ENCODE results near the gene PNLIPRP1.

PNLIPRP1 gene

DNA sequence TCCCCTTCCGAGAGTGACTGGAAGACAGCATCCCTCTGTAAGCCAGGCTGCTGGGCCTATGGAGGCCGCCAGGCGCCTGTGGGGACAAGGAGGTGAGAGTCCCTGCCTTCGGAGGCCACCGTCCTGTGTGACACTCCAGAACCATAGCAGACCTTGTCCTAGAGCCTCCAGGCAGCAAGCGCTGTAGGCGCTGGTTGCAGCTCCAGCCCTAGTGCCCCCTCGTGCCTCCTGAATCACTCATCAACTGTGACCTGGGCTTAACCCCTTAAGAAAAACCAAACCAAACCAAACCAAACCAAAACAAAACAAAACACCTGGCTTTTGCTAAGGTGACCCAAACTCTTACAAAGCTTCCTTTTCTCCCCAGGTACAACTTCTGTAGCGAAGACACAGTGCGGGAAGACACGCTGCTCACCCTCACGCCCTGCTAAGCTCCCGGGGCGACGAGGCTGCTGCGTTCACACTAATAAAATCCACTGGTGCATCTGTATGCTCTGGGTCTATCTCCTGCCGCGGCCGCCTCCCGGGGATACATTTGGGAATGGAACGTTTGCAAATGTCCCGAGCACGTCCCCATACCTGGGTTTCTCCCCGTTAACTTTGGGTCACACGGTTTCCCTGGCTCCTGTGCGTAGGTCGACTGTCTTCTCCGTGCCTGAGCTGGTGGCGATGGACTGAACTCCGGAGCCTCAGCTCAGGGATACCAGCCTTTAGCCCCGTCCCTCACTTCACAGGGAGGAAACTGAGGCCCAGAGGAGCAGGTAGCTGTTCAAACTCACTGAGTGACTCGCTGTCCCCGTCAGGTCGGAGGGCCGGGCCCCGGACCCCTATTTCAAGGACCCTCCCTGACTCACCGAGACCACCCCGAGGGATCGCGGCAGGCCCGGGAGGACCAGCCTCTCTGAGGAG is 18.2 kb downstream of the PNLIPRP1 start:
- no peak for DNase-seq (ENCODE audit: low read depth in 2 of 2)
- TF ChIP-seq, protein P1, sequence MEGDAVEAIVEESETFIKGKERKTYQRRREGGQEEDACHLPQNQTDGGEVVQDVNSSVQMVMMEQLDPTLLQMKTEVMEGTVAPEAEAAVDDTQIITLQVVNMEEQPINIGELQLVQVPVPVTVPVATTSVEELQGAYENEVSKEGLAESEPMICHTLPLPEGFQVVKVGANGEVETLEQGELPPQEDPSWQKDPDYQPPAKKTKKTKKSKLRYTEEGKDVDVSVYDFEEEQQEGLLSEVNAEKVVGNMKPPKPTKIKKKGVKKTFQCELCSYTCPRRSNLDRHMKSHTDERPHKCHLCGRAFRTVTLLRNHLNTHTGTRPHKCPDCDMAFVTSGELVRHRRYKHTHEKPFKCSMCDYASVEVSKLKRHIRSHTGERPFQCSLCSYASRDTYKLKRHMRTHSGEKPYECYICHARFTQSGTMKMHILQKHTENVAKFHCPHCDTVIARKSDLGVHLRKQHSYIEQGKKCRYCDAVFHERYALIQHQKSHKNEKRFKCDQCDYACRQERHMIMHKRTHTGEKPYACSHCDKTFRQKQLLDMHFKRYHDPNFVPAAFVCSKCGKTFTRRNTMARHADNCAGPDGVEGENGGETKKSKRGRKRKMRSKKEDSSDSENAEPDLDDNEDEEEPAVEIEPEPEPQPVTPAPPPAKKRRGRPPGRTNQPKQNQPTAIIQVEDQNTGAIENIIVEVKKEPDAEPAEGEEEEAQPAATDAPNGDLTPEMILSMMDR (IDR thresholded peaks at IDR 0.05; ENCODE audit: low read depth, low read length) = no peak
- H3K4me3 ChIP-seq (replicated peaks in 1 of 2; ENCODE audit: low read depth in 2 of 2, low read length in 2 of 2) = no peak overlapping the region

- no peak for DNase-seq (ENCODE audit: low read depth in 2 of 2)
- no peak overlapping the region for H3K4me3 ChIP-seq (replicated peaks in 1 of 2; ENCODE audit: low read depth in 2 of 2, low read length in 2 of 2)
- TF ChIP-seq, protein P1 (IDR thresholded peaks at IDR 0.05; ENCODE audit: low read depth, low read length) = no peak
Observed at GRCh38 chr10:116610443-116611152, 19.8 kb downstream of the PNLIPRP1 start.

DNA sequence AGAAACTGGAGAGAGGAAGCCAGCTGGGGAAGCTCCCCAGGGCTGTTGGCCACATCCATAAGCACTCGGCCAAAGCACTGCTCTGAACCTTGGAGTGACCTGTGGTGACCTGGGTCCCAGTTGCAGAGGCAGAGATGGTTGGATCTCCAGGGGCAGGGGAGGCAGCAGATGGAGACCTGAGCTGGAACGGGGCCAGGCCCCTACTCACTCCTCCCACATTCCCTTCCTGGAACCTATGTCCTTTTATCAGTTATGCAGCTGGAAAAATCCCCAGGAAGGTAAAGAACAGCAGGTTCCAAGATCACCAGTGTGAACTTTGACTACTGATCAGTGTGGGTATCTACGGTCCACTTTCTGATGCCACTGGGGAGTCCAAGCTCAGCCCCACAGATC is 20.4 kb downstream of the PNLIPRP1 start:
- DNase-seq (ENCODE audit: low read depth in 2 of 2) = no peak
- TF ChIP-seq, protein P1 (IDR thresholded peaks at IDR 0.05; ENCODE audit: low read depth, low read length) = no peak
- no peak overlapping the region for H3K4me3 ChIP-seq (replicated peaks in 1 of 2; ENCODE audit: low read depth in 2 of 2, low read length in 2 of 2)

DNA sequence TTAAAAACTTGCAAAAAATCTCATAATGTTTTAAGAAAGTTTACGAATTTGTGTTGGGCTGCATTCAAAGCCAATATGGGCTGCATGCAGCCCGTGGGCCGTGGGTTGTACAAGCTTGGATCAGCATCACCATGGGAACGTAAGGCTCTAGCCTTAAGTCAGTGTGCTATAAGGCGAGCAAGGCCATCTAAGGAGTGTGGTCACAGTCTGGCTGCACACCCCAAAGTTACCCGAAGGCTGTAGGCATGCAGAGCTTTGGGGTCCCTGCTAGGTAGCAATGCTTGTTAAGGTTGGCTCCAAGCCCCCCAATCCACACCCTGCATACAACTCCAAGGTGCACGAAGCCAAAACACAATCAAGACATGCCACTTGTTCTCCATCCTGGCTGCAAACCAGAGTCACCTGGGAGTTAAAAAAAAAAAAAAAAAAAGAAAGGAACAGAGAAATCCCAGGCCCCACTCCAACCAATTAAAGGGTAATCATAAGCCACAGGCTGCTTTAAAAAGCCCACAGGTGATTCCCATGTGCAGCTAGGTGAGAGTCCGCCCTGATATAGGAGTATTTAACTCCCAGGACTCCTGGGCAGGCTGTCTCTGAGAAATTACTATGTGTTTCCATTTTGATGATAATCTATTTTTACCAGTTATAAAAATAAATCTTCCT is 21.5 kb downstream of the PNLIPRP1 start:
- H3K4me3 ChIP-seq (replicated peaks in 1 of 2; ENCODE audit: low read depth in 2 of 2, low read length in 2 of 2) = no peak overlapping the region
- DNase-seq (ENCODE audit: low read depth in 2 of 2) = no peak
- TF ChIP-seq, protein P1 (IDR thresholded peaks at IDR 0.05; ENCODE audit: low read depth, low read length) = no peak

- no peak overlapping the region for H3K4me3 ChIP-seq (replicated peaks in 1 of 2; ENCODE audit: low read depth in 2 of 2, low read length in 2 of 2)
- no peak for DNase-seq (ENCODE audit: low read depth in 2 of 2)
- TF ChIP-seq, protein P1 (IDR thresholded peaks at IDR 0.05; ENCODE audit: low read depth, low read length) = no peak
Observed at GRCh38 chr10:116613471-116613870, 22.7 kb downstream of the PNLIPRP1 start.

- TF ChIP-seq, protein P1 (IDR thresholded peaks at IDR 0.05; ENCODE audit: low read depth, low read length) = no peak
- H3K4me3 ChIP-seq (replicated peaks in 1 of 2; ENCODE audit: low read depth in 2 of 2, low read length in 2 of 2) = no peak overlapping the region
- DNase-seq (ENCODE audit: low read depth in 2 of 2) = no peak
Observed at GRCh38 chr10:116614796-116615195, 24.0 kb downstream of the PNLIPRP1 start.

All from cardiac fibroblast (primary cell).